SK-N-MC (cell line): Measurements from ENCODE around the gene PPP4R2.

Source experiments
- DNase-seq: peaks from one replicate; pipeline ENCODE4 v3.0.0-alpha.2; 2011; ENCODE audit warnings: low read depth, low spot score
- H3K27ac ChIP-seq: fragments of 200-600 bp; sonication (generic); 2 replicates; pipeline ENCODE4 v1.5.1; 2016; ENCODE audit warnings: mixed run types
- H3K36me3 ChIP-seq: fragments of 200-600 bp; sonication (generic); 2 replicates; pipeline ENCODE4 v1.6.1; 2017; ENCODE audit warnings: antibody characterized with exemption, low read length, mixed read lengths; ENCODE audit not compliant: insufficient read depth
- H3K4me3 ChIP-seq: fragments of 200-600 bp; sonication (generic); 2 replicates; pipeline ENCODE4 v1.5.1; 2016
- H3K9ac ChIP-seq: fragments of 200-600 bp; sonication (generic); 2 replicates; pipeline ENCODE4 v1.8.0; 2017; ENCODE audit warnings: mixed run types, mixed read lengths; ENCODE audit not compliant: insufficient read length
- H3K9me3 ChIP-seq: fragments of 200-600 bp; sonication (generic); 2 replicates; pipeline ENCODE4 v1.6.1; 2017; ENCODE audit warnings: low read depth, mild to moderate bottlenecking, antibody characterized with exemption, low read length, moderate library complexity, mixed read lengths
- EZH2 ChIP-seq: fragments of 200-600 bp; sonication (generic); IDR thresholded peaks from one replicate; pipeline ENCODE4 v1.6.1; 2017; ENCODE audit warnings: antibody characterized with exemption
- FOXP2 ChIP-seq: optimal IDR thresholded peaks from 2 replicates; pipeline ENCODE3; 2011; ENCODE audit warnings: mild to moderate bottlenecking, moderate library complexity; ENCODE audit not compliant: insufficient read depth; ENCODE audit errors: extremely low read length, control extremely low read depth
- POLR2AphosphoS5 ChIP-seq: IDR thresholded peaks from 2 replicates; pipeline ENCODE4 v1.6.1; 2012; ENCODE audit warnings: mild to moderate bottlenecking, low read depth, low read length, borderline replicate concordance

Gene PPP4R2

DNA sequence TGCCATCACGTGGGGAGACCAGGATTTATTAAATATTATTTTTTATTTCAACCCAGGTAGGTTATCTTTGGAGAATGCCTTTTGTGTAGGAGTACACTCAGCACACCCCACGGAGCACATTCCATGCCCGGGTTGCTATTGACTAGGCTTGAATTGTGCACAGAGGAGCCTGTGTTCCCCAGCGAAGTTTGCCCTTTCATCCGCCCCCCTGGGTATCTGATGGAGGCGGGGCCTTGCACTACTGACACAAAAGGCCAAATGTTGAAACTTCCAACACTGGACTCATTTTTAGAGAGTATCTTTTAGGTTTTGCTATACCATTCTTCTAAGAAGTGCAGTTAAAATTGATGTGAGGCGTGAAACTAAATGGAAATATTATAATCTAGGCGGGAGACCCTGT, 39.3 kb upstream of the PPP4R2 start:
- H3K4me3 ChIP-seq, result no peak overlapping the region
- no peak for DNase-seq
- no peaks in the 10 kb centered on the region for H3K36me3 ChIP-seq
- no peak overlapping the region for H3K9ac ChIP-seq
- no peak overlapping the region for H3K27ac ChIP-seq
- TF ChIP-seq POLR2AphosphoS5, result no peak
- TF ChIP-seq EZH2, result no peak
- no peak for TF ChIP-seq FOXP2
- no peaks in the 10 kb centered on the region for H3K9me3 ChIP-seq

DNA sequence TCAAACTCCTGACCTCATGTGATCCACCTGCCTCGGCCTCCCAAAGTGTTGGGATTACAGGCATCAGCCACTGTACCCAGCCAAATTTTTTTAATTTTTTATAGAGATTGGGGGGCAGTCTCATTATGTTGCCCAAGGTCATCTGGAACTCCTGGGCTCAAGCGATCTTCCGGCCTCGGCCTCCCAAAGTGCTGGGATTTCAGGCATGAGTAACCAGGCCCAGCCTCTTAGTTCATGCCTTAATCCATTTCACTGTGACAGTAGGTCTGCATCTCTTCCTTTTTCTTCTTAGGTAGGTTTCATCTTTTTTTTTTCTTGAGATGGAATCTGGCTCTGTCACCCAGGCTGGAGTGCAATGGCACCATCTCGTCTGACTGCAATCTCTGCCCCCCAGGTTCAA, 37.3 kb upstream of the PPP4R2 start:
- TF ChIP-seq FOXP2 (no peak), EZH2 (no peak), POLR2AphosphoS5 (no peak)

DNA sequence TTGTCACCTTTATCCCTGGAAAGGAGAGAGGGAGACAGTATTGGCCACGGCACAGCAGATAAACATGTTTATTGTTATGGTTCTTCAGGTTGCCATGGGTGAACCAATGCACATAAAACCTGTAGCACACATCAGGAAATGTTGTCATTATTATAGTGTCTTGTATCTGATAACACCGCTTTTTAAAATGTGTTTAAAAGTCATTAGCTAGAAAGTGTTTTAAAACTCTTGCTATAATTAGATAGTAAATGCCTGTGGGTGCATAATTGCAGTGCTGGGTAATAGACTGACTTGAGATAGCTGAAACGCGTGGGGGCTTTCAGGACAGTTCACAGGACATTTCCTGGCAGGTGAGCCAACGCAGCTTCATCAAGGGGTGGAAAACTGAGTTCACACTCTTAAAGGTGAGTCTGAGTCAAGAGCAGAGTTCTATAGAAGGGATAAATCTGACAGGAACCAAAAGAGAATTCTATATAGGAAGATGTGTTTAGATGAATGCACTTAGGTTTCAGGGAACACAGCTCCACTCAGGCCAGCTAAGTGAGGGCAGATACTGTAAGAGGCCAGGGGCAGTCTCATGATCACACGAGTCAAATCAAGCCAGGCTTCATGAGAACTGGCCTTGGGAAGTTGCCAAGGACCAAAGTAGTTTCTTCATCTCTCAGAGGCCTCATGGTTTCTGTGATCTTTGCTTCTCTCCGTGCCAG, 35.6 kb upstream of the PPP4R2 start:
- no peak overlapping the region for H3K27ac ChIP-seq

More for the DNA sequence above, 37.3 kb upstream of the PPP4R2 start:
- H3K27ac ChIP-seq, result no peak overlapping the region
- no peak for DNase-seq
- H3K36me3 ChIP-seq, result no peaks in the 10 kb centered on the region
- H3K4me3 ChIP-seq, result no peak overlapping the region
- no peaks in the 10 kb centered on the region for H3K9me3 ChIP-seq
- H3K9ac ChIP-seq, result no peak overlapping the region

DNA sequence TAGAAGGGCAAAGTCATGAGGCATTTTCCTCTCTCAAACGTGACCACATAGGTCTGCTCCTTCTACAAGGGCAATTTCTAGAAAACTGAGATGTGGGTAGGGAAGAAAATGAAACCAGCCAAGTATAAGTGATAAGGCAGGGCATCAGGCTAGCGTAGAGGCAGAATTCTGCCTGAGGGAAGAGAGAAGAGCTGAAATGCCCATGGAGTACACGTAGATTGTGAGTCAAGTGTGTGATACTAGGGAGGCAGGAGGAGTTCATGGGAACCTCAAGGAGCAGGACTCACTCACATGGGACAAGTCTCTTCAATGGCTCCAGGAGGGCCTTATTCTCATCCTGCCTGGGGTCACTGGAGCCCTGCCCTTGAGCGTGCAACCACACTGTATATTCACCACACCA, 34.9 kb upstream of the PPP4R2 start:
- H3K27ac ChIP-seq, result no peak overlapping the region
- no peak for DNase-seq
- H3K36me3 ChIP-seq, result no peaks in the 10 kb centered on the region
- no peaks in the 10 kb centered on the region for H3K9me3 ChIP-seq
- TF ChIP-seq FOXP2 (no peak), POLR2AphosphoS5 (no peak), EZH2 (no peak)
- H3K9ac ChIP-seq, result no peak overlapping the region
- H3K4me3 ChIP-seq, result no peak overlapping the region

More for the DNA sequence above, 35.6 kb upstream of the PPP4R2 start:
- Histone ChIP-seq H3K4me3 (no peak overlapping the region), H3K9me3 (no peaks in the 10 kb centered on the region), H3K36me3 (no peaks in the 10 kb centered on the region), H3K9ac (no peak overlapping the region)
- no peak for DNase-seq
- TF ChIP-seq FOXP2 (no peak), EZH2 (no peak), POLR2AphosphoS5 (no peak)

DNA sequence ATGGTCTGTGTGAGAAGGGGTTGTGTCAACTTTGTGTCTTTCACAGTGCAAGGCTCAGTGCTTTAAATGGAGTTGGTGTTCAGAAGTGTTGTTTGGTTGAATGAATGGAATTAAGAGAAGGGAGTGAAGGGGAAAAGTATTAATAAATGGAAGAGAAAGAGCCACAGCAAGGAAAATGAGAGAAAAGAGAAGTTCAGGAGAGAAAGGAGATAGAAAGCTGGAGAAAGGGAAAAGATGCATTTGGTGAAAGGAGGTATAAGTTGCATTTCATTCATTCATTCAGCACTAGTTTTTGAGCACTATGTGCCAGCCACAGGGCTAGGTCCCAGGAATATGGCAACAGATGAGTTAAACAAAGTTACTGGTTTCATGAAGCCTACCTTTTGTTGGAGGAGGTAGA, 34.3 kb upstream of the PPP4R2 start:
- Histone ChIP-seq H3K4me3 (no peak overlapping the region), H3K27ac (no peak overlapping the region), H3K36me3 (no peaks in the 10 kb centered on the region), H3K9ac (no peak overlapping the region), H3K9me3 (no peaks in the 10 kb centered on the region)
- no peak for DNase-seq
- no peak for TF ChIP-seq FOXP2

DNA sequence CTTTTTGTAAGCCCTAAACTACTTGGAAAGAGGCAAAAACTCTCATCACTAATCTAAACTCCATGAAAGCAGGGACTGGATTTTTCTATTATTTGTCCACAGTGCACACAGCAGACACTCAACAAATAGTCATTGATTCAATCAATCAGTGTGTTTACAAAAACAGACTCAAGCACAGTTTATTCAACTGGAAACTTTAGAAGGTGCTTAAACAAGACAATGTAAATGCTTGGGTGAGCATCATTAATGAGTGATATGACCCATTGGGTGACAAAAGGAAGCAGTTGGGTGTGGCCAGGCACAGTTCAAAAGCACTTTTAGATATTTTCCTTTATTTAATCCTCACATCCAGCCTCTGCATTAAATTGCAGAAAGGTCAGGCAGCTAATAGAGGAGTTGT, 32.0 kb upstream of the PPP4R2 start:
- H3K9ac ChIP-seq, result no peak overlapping the region
- TF ChIP-seq FOXP2 (no peak), EZH2 (no peak), POLR2AphosphoS5 (no peak)
- H3K9me3 ChIP-seq, result no peaks in the 10 kb centered on the region
- DNase-seq, result no peak
- no peak overlapping the region for H3K4me3 ChIP-seq
- H3K36me3 ChIP-seq, result peaks cover 3% of the 10 kb centered on the region; the same call in 1 of the 2 replicates
- no peak overlapping the region for H3K27ac ChIP-seq

DNA sequence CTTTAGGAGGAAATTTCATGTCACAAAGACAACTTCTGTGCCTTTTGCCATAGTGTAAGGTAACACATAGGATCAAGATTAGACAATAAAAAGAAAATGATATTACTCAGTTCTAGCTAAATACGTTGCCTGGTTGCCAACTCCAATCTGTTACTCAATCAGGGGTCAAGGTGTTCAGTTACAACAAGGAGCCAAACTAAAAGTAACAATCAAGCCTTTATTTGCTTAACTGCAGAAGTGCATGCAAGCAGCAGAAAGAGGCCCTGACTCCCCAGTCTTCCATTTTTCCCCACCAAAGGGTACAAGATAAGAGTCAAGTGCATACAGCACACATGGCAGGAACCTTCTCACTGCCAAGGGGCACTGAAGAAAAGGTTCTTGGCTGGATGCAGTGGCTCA, 28.3 kb upstream of the PPP4R2 start:
- TF ChIP-seq EZH2 (no peak), POLR2AphosphoS5 (no peak), FOXP2 (no peak)
- Histone ChIP-seq H3K27ac (no peak overlapping the region), H3K9me3 (no peaks in the 10 kb centered on the region), H3K4me3 (no peak overlapping the region), H3K9ac (no peak overlapping the region), H3K36me3 (peaks cover 3% of the 10 kb centered on the region; the same call in 1 of the 2 replicates)
- no peak for DNase-seq

DNA sequence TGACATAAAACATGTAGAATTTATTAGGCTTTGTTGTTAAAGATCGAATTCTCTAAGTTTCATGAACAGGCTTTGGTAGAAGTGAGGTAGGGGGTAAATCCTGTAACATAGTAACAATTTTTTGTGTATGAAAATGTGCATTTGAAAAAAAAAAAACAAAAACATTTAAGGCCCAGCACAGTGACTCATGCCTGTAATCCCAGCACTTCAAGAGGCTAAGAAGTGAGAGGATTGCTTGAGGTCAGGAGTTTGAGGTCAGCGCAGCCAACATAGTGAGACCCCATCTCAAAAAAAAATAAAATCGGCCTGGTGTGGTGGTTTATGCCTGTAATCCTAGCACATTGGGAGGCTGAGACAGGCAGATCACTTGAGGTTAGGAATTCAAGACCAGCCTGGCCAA, 26.8 kb upstream of the PPP4R2 start:
- DNase-seq, result no peak
- peaks cover 3% of the 10 kb centered on the region; the same call in 1 of the 2 replicates for H3K36me3 ChIP-seq
- H3K9ac ChIP-seq, result no peak overlapping the region
- H3K9me3 ChIP-seq, result no peaks in the 10 kb centered on the region
- no peak overlapping the region for H3K27ac ChIP-seq
- TF ChIP-seq EZH2, result no peak
- TF ChIP-seq FOXP2, result no peak
- no peak for TF ChIP-seq POLR2AphosphoS5
- H3K4me3 ChIP-seq, result no peak overlapping the region

DNA sequence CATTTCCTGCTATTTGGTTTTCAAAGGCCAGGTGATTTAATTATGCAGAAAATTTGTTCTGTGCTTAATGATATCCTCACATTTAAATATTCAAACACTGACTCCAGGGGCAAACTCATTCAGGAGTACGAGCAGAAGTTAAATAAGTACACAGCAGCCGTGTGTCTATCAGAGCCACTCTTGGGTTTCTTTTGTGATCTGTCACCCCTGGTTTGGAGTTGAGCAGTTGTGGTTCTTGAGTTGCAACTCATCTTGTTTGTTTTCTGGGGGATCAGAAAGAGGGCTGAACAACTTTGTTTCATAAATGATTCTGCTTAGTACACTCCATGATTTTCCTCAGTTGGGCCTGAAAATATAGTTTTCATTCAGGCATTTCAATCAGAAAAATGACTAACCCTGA, 25.7 kb upstream of the PPP4R2 start:
- H3K27ac ChIP-seq, result no peak overlapping the region

DNA sequence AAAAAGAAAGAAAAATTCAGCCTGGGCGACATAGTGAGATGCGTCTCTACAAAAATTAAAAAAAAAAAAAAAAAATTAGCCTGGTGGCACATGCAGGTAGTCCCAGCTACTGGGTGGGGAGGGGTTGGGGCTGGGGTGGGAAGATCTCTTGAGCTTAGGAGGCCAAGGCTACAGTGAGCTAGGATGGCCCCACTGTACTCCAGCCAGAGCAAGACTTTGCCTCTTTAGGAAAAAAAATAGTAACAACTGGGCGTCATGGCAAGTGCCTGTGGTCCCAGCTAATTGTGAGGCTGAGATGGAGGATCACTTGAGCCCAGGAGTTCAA, 23.9 kb upstream of the PPP4R2 start:
- H3K36me3 ChIP-seq, result peaks cover 3% of the 10 kb centered on the region; the same call in 1 of the 2 replicates
- no peak overlapping the region for H3K9ac ChIP-seq
- H3K27ac ChIP-seq, result no peak overlapping the region
- H3K4me3 ChIP-seq, result no peak overlapping the region
- no peaks in the 10 kb centered on the region for H3K9me3 ChIP-seq
- no peak for DNase-seq
- no peak for TF ChIP-seq FOXP2
- TF ChIP-seq POLR2AphosphoS5, result no peak
- TF ChIP-seq EZH2, result no peak

More for the DNA sequence above, 25.7 kb upstream of the PPP4R2 start:
- H3K9ac ChIP-seq, result no peak overlapping the region
- TF ChIP-seq EZH2 (no peak), FOXP2 (no peak), POLR2AphosphoS5 (no peak)
- no peaks in the 10 kb centered on the region for H3K9me3 ChIP-seq
- no peak overlapping the region for H3K4me3 ChIP-seq
- peaks cover 3% of the 10 kb centered on the region; the same call in 1 of the 2 replicates for H3K36me3 ChIP-seq
- no peak for DNase-seq
